Right cardiac atrium (tissue), 5 donors: ENCODE results near the gene OR10H1. TPM values are rescaled to one million over a fixed set of nuclear protein-coding genes. Genes with fewer than 3 reads are reported as not detected.
"Not testable (repeated sequence)": the region's sequence is repeated elsewhere in the genome, so short reads cannot be mapped to it uniquely, and the experiment has no call there.

Source experiments
- ATAC-seq, 2 donors: fragments of 200-7000 bp; cut with Tn5 transposase; one replicate each; pipeline versions ENCODE4 v1.8.0 to v1.9.1; 2020; ENCODE audit warnings: moderate library complexity in 2 of 2, mild to moderate bottlenecking in 1 of 2
- DNase-seq, 3 donors: peaks; one replicate each; pipeline ENCODE4 v3.0.0-alpha.2; 2020
- H3K27ac ChIP-seq: one replicate; pipeline ENCODE4 v1.5.1; 2013; ENCODE audit warnings: mild to moderate bottlenecking, low read length, control low read depth, moderate library complexity
- H3K27me3 ChIP-seq: one replicate; pipeline ENCODE4 v1.6.1; 2013; ENCODE audit not compliant: control insufficient read depth, insufficient read depth
- H3K4me1 ChIP-seq: one replicate; pipeline ENCODE4 v1.6.1; 2013; ENCODE audit warnings: low read length; ENCODE audit not compliant: control insufficient read depth, insufficient read depth
- H3K4me3 ChIP-seq: one replicate; pipeline ENCODE4 v1.5.1; 2013; ENCODE audit warnings: low read length, control low read depth
- H3K9me3 ChIP-seq: one replicate; pipeline ENCODE4 v1.6.1; 2013; ENCODE audit warnings: low read length; ENCODE audit not compliant: control insufficient read depth
- WGBS: extraction: QIAGEN DNeasy Blood & Tissue Kit; methylation state at CpG from one replicate; pipeline ENCODE4 v1.1.7; 2013; 5-methylcytosine and 5-hydroxymethylcytosine counted together
- intact Hi-C, 4 donors: fragments of 100-400 bp; cut with DNase I; formaldehyde crosslinking; loops; one replicate each; pipeline versions ENCODE4 v1.11.0 to v1.14.0; 2022 to 2023
- polyA plus RNA-seq: library from polyadenylated mRNA; stranded (reverse); fragments of 200-250 nt; gene quantifications from one replicate; pipeline ENCODE4 v1.2.3, GENCODE V29; 2013
- total RNA-seq, 4 donors: library from RNA; stranded (reverse); fragmentation: NEBNext Ultra II Directional; extraction: Animal tissue kit (Norgen Biotek cat#: 25700); gene quantifications; one replicate each; pipeline ENCODE4 v1.2.1, GENCODE V29; 2021
- donor health status: healthy with polysubstance abuse.
- donor health status: DM: no; HTN: yes; CAD: no.
- donor health status: DM: no; HTN: no; CAD: no.
- donor health status: DM: no; HTN: yes; CAD: no; lungs with severe emphysema.
- donor health status: DM: yes; HTN: yes; CAD: no.

Gene OR10H1
- total and polyA plus RNA-seq, 5 donors, result not detected

DNA sequence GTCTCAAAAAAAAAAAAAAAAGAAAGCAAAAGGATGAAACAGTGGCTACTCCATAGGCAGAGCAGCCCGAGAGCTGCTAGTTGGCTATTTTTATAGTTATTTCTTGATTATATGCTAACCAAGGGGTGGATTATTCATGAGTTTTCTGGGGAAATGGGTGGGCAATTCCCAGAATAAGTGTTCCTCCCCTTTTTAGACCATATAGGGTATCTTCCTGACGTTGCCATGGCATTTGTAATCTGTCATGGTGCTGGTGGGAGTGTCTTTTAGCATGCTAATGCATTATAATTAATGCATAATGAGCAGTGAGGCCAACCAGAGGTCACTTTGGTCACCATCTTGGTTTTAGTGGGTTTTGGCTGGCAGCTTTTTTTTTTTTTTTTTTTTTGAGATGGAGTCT is 25.4 kb upstream of the OR10H1 start:
- Histone ChIP-seq H3K9me3 (no peaks in the 10 kb centered on the region), H3K27me3 (no peaks in the 10 kb centered on the region), H3K4me3 (no peak overlapping the region), H3K27ac (no peak overlapping the region), H3K4me1 (peaks cover 2% of the 10 kb centered on the region)
- no peak for ATAC-seq
- intact Hi-C loops, result no loop called here
- WGBS, result 57% methylated on average over 2 of the region's 2 CpGs
- no peak for DNase-seq

DNA sequence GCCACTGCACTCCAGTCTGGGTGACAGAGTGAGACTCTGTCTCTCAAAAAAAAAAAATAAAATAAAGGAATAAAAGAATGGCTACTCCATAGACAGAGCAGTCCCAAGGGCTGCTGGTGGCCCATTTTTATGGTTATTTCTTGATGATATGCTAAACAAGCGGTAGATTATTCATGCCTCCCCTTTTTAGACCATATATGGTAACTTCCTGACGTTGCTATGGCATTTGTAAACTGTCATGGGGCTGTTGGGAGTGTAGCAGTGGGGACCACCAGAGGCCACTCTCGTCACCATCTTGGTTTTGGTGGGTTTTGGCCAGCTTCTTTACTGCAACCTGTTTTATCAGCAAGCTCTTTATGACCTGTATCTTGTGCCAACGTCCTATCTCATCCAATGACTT is 24.4 kb upstream of the OR10H1 start:
- ATAC-seq, H3K4me1 ChIP-seq, H3K27me3 ChIP-seq, DNase-seq, H3K9me3 ChIP-seq, intact Hi-C loops, H3K4me3 ChIP-seq, H3K27ac ChIP-seq: not testable (repeated sequence)
- WGBS, result 61% methylated on average over 4 of the region's 4 CpGs

DNA sequence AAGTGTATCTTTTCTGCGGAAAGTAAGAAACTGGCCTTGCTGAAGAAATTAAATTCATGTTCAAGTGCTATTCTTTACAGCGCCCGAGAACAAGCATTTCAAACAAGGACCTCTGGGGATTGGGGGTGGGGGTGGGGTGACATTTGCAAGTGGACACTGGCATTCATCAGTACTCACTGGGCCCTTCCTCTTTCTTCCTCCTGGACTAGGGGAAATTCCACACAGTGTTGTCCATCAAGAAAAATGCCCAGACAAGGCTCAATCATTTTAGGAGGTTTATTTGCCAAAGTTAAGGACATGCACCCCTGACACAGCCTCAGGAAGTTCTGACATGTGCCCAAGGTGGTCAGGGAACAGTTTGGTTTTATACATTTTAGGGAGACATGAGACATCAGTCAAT is 22.9 kb upstream of the OR10H1 start:
- DNase-seq, result no peak
- no peaks in the 10 kb centered on the region for H3K9me3 ChIP-seq
- H3K27me3 ChIP-seq, result no peaks in the 10 kb centered on the region
- peaks cover 3% of the 10 kb centered on the region for H3K4me1 ChIP-seq
- 95% methylated on average over 3 of the region's 3 CpGs for WGBS
- no peak overlapping the region for H3K4me3 ChIP-seq
- intact Hi-C loops, result no loop called here
- ATAC-seq, result no peak
- H3K27ac ChIP-seq, result no peak overlapping the region

DNA sequence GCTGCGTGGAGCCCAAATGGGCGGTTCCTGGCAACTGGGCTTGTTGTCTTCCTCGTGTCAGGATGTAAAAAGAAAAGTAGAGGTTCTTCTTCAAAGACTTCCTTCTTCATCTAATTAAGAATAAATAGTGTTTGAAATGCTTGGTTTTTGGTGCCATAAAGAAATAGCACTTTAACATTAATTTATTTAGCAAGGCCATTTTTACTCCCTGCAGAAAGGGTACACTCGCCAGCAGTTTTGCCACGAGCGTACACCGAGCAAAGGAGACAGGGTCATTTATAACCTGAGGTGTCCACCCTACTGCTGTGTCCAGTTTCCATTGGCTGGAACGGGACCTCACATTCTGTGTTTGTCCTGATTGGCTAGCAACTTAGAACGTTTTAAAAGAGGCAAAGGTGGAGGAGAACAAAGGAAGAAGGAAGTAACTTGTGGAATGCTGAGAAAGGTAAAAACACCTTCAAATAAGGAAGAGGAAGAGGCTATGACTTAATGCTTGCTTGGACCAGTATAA is 21.8 kb upstream of the OR10H1 start:
- WGBS, result under 1% methylated on average over 9 of the region's 9 CpGs
- intact Hi-C loops, result no loop called here
- DNase-seq (no peak), ATAC-seq (peak; percentile 25 to 34)
- Histone ChIP-seq H3K4me3 (peak overlapping the region; percentile 74), H3K4me1 (peaks cover 3% of the 10 kb centered on the region), H3K27me3 (no peaks in the 10 kb centered on the region), H3K9me3 (no peaks in the 10 kb centered on the region), H3K27ac (peak overlapping the region; percentile 93)

DNA sequence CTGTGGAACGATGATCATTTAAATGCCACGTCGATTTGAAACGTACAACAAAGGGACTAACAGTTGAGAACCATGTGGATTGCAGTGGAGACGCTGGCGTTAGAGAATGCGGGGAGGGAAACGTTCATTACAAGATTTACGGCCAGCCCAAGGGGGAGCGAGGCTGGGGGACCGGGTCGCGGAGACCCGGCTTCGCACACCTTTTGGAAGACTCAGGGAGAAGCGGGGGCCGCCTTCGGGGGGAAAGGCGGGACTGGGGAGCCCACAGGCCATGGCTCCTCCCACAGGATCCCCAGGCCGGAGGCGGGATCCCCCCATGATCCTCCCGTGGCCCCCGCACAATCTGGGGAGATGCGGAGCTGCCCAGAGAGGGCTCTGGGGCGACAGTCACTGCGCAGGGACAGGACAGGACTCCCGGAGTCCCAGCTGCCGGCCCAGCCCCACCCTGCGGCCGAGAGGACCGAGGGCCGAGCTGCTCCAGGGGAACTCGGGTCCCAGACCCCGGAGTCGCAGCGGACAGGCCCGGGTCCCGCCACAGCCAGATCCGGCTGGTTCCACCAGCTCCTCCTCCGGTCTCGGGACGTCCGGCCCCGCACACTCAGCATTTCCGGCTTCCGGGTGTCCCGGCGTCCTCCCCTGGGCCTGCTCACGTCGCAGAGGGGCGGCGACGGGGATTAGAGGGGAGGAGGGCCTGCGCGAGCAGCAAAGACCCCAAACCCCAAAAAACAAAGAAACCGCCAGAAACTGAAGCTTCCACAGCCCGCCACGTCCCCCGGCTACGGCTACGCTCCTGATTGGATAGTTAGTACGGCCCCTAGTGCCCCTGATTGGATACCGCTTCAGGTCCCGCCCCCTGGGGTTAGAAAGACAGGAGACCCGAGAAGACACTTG is 21.1 kb upstream of the OR10H1 start:
- under 1% methylated on average over 65 of the region's 65 CpGs for WGBS
- DNase-seq, result peak; percentile 98 to 99 (median 98)
- Histone ChIP-seq H3K4me3 (peak overlapping the region; percentile 74), H3K27me3 (no peaks in the 10 kb centered on the region), H3K9me3 (no peaks in the 10 kb centered on the region), H3K4me1 (peaks cover 3% of the 10 kb centered on the region), H3K27ac (peak overlapping the region; percentile 93)
- intact Hi-C loops, result no loop called here
- peak; percentile 100 for ATAC-seq

DNA sequence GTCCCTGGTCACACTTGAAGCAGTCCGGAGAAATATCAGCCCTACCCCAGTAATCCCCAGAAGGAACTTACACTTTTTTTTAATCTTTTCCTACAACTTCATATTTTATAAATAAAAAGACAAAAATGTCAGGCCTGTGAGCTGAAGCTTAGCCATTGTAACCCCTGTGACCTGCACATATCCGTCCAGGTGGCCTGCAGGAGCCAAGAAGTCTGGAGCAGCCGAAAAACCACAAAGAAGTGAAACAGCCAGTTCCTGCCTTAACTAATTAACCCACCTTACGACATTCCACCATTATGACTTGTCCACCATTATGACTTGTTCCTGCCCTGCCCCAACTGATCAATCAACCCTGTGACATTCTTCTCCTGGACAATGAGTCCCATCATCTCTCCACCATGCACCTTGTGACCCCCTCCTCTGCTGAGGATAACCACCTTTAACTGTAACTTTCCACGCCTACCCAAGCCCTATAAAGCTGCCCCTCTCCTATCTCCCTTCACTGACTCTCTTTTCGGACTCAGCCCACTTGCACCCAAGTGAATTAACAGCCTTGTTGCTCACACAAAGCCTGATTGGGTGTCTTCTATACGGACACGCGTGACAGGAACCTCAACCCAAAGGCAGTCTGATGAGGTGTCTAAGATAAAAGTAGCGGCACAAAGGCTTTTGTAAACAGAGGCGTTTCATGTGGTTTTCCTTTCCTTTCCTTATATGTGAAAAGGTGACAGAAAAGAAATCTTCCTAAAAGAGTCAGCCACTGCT is 20.3 kb upstream of the OR10H1 start:
- not testable (repeated sequence) for H3K4me1 ChIP-seq

DNA sequence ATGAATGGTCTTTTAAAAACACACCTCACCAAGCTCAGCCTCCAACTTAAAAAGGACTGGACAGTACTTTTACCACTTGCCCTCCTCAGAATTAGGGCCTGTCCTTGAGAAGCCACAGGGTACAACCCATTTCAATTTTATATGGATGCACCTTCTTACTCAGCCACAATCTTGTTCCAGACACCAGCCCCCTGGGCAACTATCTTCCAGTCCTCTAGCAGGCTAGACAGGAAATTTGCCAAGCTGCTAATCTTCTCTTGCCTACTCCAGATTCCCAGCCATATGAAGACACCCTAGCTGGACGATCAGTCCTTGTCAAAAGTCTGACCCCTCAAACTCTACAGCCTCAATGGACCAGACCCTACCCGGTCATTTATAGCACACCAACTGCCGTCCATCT is 18.8 kb upstream of the OR10H1 start:
- H3K27ac ChIP-seq, H3K4me1 ChIP-seq, DNase-seq, H3K9me3 ChIP-seq, H3K27me3 ChIP-seq, H3K4me3 ChIP-seq, intact Hi-C loops, ATAC-seq: not testable (repeated sequence)
- WGBS, result 91% methylated on average over 3 of the region's 3 CpGs

More for the DNA sequence above, 20.3 kb upstream of the OR10H1 start:
- WGBS, result 44% methylated on average over 11 of the region's 11 CpGs
- H3K9me3 ChIP-seq, H3K27me3 ChIP-seq, DNase-seq, intact Hi-C loops, H3K27ac ChIP-seq, ATAC-seq: not testable (repeated sequence)
- H3K4me3 ChIP-seq, result peak overlapping the region; percentile 74

DNA sequence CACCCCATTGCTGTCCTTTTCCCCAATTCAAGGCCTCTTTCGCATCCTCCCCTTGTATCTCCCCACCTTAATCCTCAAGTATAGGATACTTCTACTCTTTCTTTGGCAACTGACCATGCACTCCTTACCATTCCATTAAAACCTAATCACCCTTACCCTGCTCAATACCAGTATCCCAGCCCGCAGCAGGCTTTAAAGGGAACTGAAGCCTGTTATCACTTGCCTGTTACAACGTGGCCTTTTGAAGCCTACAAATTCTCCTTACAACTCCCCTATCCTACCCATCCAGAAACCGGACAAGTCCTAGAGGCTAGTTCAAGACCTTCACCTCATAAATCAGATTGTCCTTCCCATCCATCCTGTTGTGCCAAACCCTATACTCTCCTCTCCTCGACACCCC is 16.2 kb upstream of the OR10H1 start:
- Histone ChIP-seq H3K4me3 (no peak overlapping the region), H3K4me1 (peaks cover 3% of the 10 kb centered on the region), H3K9me3 (no peaks in the 10 kb centered on the region), H3K27me3 (no peaks in the 10 kb centered on the region), H3K27ac (no peak overlapping the region)
- DNase-seq, result no peak
- WGBS, result 81% methylated on average over 5 of the region's 5 CpGs
- ATAC-seq, result no peak
- intact Hi-C loops, result no loop called here

DNA sequence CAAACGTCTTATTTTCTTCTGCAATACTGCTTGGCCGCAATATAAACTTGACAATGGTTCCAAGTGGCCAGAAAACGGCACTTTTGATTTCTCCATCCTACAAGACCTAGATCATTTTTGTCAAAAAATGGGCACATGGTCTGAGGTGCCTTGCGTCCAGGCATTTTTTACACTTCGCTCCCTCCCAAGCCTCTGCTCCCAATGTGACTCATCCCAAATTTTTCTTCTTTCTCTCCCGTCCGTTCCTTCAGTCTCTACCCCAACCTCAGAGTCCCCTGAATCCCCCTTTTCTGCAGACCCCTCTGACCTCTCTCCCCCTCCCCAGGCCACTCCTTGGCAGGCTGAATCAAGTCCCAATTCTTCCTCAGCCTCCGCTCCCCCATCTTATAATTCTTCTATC is 14.3 kb upstream of the OR10H1 start:
- no peak overlapping the region for H3K4me3 ChIP-seq
- no peak overlapping the region for H3K27ac ChIP-seq
- no peaks in the 10 kb centered on the region for H3K4me1 ChIP-seq
- H3K27me3 ChIP-seq, result no peaks in the 10 kb centered on the region
- 81% methylated on average over 8 of the region's 8 CpGs for WGBS
- no peaks in the 10 kb centered on the region for H3K9me3 ChIP-seq
- DNase-seq (no peak), ATAC-seq (no peak)
- intact Hi-C loops, result no loop called here

DNA sequence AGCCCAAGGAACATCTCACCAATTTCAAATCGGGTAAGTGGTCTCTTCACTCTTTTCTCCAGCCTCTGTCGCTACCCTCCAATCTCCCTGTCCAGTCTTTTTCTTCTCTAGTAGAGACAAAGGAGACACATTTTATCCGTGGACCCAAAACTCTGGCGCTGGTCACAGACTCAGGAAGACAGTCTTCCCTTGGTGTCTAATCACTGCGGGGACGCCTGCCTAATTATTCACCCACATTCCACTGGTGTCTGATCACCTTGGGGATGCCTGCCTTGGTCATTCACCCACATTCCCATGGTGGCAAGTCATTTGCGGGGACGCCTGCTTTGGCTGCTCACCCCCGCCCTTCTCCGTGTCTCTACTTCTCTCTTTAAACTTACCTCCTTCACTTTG is 13.8 kb upstream of the OR10H1 start:
- Histone ChIP-seq H3K27ac (no peak overlapping the region), H3K4me3 (no peak overlapping the region), H3K9me3 (no peaks in the 10 kb centered on the region), H3K4me1 (no peaks in the 10 kb centered on the region), H3K27me3 (no peaks in the 10 kb centered on the region)
- intact Hi-C loops, result no loop called here
- ATAC-seq, result no peak
- 88% methylated on average over 10 of the region's 10 CpGs for WGBS
- DNase-seq, result no peak
